Astrocyte (in vitro differentiated cells and primary cell): ENCODE data around the gene PAH. TPM values are rescaled to one million over a fixed set of nuclear protein-coding genes. Genes with fewer than 3 reads are reported as not detected.

ENCODE experiments used
- DNase-seq: peaks from one replicate; pipeline ENCODE4 v3.0.0-alpha.2; 2010; ENCODE audit warnings: low read depth
- FAIRE-seq: peaks from 2 replicates; lab custom pipeline; 2011; peaks lifted over from hg19 to GRCh38; lab: Jason Lieb, UNC
- H2AFZ ChIP-seq: 2 replicates; pipeline ENCODE4 v1.6.0; 2012; ENCODE audit warnings: low read depth, low read length, inconsistent platforms
- H3K27ac ChIP-seq: 2 replicates; pipeline ENCODE4 v1.5.1; 2011; ENCODE audit warnings: low read depth, low read length, inconsistent platforms
- H3K27me3 ChIP-seq: 2 replicates; pipeline ENCODE4 v1.6.0; 2011; ENCODE audit warnings: low read length, inconsistent platforms; ENCODE audit not compliant: insufficient read depth
- H3K36me3 ChIP-seq: 2 replicates; pipeline ENCODE4 v1.5.1; 2011; ENCODE audit warnings: low read length, inconsistent platforms; ENCODE audit not compliant: insufficient read depth
- H3K4me1 ChIP-seq: 2 replicates; pipeline ENCODE4 v1.5.1; 2011; ENCODE audit warnings: low read length, inconsistent platforms; ENCODE audit not compliant: insufficient read depth
- H3K4me2 ChIP-seq: 2 replicates; pipeline ENCODE4 v1.6.0; 2012; ENCODE audit warnings: low read length, inconsistent platforms
- H3K4me3 ChIP-seq: 2 replicates; pipeline ENCODE4 v1.5.1; 2011; ENCODE audit warnings: low read depth, mild to moderate bottlenecking, low read length, inconsistent platforms; ENCODE audit not compliant: insufficient read depth
- H3K79me2 ChIP-seq: 2 replicates; pipeline ENCODE4 v1.6.0; 2012; ENCODE audit warnings: mild to moderate bottlenecking, low read length, inconsistent platforms; ENCODE audit not compliant: insufficient read depth
- H3K9ac ChIP-seq: 2 replicates; pipeline ENCODE4 v1.6.0; 2012; ENCODE audit warnings: mild to moderate bottlenecking, low read length, inconsistent platforms
- H3K9me3 ChIP-seq: 2 replicates; pipeline ENCODE4 v1.5.1; 2012; ENCODE audit warnings: low read depth, mild to moderate bottlenecking, low read length, inconsistent platforms; ENCODE audit not compliant: insufficient read depth
- H4K20me1 ChIP-seq: 2 replicates; pipeline ENCODE4 v1.6.0; 2012; ENCODE audit warnings: low read length, inconsistent platforms; ENCODE audit not compliant: insufficient read depth
- H3K27ac Mint-ChIP-seq: one replicate; pipeline ENCODE4 v1.8.0; 2021; ENCODE audit warnings: mild to moderate bottlenecking, mixed read lengths; ENCODE audit not compliant: unreplicated experiment
- H3K27me3 Mint-ChIP-seq: one replicate; pipeline ENCODE4 v1.8.0; 2021; ENCODE audit warnings: low read depth, mixed read lengths; ENCODE audit not compliant: unreplicated experiment
- H3K36me3 Mint-ChIP-seq: one replicate; pipeline ENCODE4 v1.8.0; 2021; ENCODE audit warnings: low read depth, mixed read lengths; ENCODE audit not compliant: unreplicated experiment
- H3K4me1 Mint-ChIP-seq: one replicate; pipeline ENCODE4 v1.8.0; 2021; ENCODE audit warnings: low read depth, mixed read lengths; ENCODE audit not compliant: unreplicated experiment
- H3K4me3 Mint-ChIP-seq: one replicate; pipeline ENCODE4 v1.8.0; 2021; ENCODE audit warnings: mild to moderate bottlenecking, moderate library complexity, mixed read lengths; ENCODE audit not compliant: unreplicated experiment
- H3K9me3 Mint-ChIP-seq: one replicate; pipeline ENCODE4 v1.8.0; 2021; ENCODE audit warnings: mild to moderate bottlenecking, mixed read lengths; ENCODE audit not compliant: unreplicated experiment
- CTCF ChIP-seq: IDR thresholded peaks from 2 replicates; pipeline ENCODE4 v1.5.1; 2011; ENCODE audit warnings: low read depth, mild to moderate bottlenecking, inconsistent platforms, low read length, moderate library complexity; ENCODE audit not compliant: insufficient read depth
- EZH2 ChIP-seq: IDR thresholded peaks from 2 replicates; pipeline ENCODE4 v1.6.1; 2012; ENCODE audit warnings: mild to moderate bottlenecking, low read length, inconsistent platforms; ENCODE audit not compliant: insufficient read depth
- total RNA-seq: library from RNA; stranded (reverse); gene quantifications from 2 replicates; pipeline ENCODE4 v1.2.1, GENCODE V29; 2021

The PAH gene
- total RNA-seq, 1 donor from 2014 or later = not detected

- H3K4me1 Mint-ChIP-seq = no peaks in the 10 kb centered on the region
- H3K4me2 ChIP-seq = no peak overlapping the region
Observed at GRCh38 chr12:102903337-102904007, 13.6 kb downstream of the PAH start.

DNA sequence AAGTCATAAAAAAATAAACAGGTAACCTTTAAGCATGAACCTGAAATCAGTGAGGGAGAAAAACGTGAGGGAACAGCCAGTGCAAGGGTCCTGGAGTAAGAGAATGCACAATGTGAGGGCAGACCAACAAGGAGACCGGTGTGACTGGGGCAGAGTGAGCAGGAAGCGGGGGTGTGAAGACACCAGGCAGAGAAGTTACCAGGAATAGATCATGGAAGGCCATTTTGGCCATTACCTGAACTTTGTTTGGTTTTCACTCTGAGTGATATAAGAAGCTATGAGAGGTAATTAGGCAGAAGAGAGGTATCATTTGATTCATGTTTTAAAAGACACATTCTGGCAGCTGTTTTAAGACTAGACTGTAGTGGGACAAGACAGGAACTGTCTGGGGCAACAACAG is 15.0 kb downstream of the PAH start:
- Mint-ChIP-seq H3K4me3 (no peak overlapping the region), H3K27me3 (peaks cover 4% of the 10 kb centered on the region), H3K36me3 (no peaks in the 10 kb centered on the region), H3K9me3 (no peaks in the 10 kb centered on the region), H3K4me1 (no peaks in the 10 kb centered on the region), H3K27ac (no peak overlapping the region)
- Histone ChIP-seq H3K27ac (no peak overlapping the region), H2AFZ (no peak overlapping the region), H3K9ac (no peak overlapping the region), H3K9me3 (no peaks in the 10 kb centered on the region), H3K27me3 (no peaks in the 10 kb centered on the region), H3K79me2 (no peaks in the 10 kb centered on the region), H3K4me2 (no peak overlapping the region), H3K4me3 (no peak overlapping the region), H3K36me3 (no peaks in the 10 kb centered on the region), H3K4me1 (no peaks in the 10 kb centered on the region), H4K20me1 (no peaks in the 10 kb centered on the region)
- TF ChIP-seq EZH2 = no peak
- TF ChIP-seq CTCF = no peak
- DNase-seq (no peak), FAIRE-seq (no peak)

More at GRCh38 chr12:102903337-102904007, 13.6 kb downstream of the PAH start:
- Histone ChIP-seq H3K4me1 (no peaks in the 10 kb centered on the region), H3K9me3 (no peaks in the 10 kb centered on the region), H2AFZ (no peak overlapping the region), H3K9ac (no peak overlapping the region), H3K27me3 (no peaks in the 10 kb centered on the region), H3K79me2 (no peaks in the 10 kb centered on the region), H3K36me3 (no peaks in the 10 kb centered on the region), H4K20me1 (no peaks in the 10 kb centered on the region), H3K27ac (no peak overlapping the region), H3K4me3 (no peak overlapping the region)
- Mint-ChIP-seq H3K27ac (no peak overlapping the region), H3K27me3 (peaks cover 7% of the 10 kb centered on the region), H3K36me3 (no peaks in the 10 kb centered on the region), H3K4me3 (no peak overlapping the region), H3K9me3 (no peaks in the 10 kb centered on the region)
- FAIRE-seq = no peak
- TF ChIP-seq EZH2 = no peak
- TF ChIP-seq CTCF = no peak
- no peak for DNase-seq

DNA sequence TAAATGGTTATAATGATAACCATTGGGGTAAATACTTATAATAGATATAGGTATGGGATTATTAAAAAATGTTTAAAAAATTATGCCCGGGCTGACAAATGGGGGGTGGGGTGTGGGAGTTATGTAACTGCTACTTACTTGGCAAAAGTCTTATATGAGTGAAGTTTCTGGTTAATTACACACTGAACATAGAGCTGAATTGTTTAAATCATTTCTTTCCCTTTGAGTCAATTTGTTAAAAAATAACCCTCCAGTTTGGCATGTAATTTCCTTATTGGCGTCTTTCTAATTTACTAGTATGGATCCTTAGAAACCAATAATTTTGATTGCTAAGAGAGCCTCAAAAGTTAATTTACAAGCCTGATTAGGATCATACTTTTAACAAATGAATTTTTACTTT is 16.7 kb downstream of the PAH start:
- FAIRE-seq = no peak
- no peaks in the 10 kb centered on the region for H3K4me1 ChIP-seq
- no peaks in the 10 kb centered on the region for H3K27me3 ChIP-seq
- no peak for DNase-seq
- no peaks in the 10 kb centered on the region for H3K36me3 ChIP-seq
- no peak overlapping the region for H3K4me2 ChIP-seq
- no peak overlapping the region for H2AFZ ChIP-seq
- H3K9me3 Mint-ChIP-seq = no peaks in the 10 kb centered on the region
- H3K79me2 ChIP-seq = no peaks in the 10 kb centered on the region
- no peak overlapping the region for H3K9ac ChIP-seq
- peaks cover 4% of the 10 kb centered on the region for H3K27me3 Mint-ChIP-seq
- H3K27ac ChIP-seq = no peak overlapping the region
- TF ChIP-seq EZH2 = no peak
- no peak for TF ChIP-seq CTCF
- no peaks in the 10 kb centered on the region for H3K36me3 Mint-ChIP-seq
- H3K4me3 Mint-ChIP-seq = no peak overlapping the region
- no peaks in the 10 kb centered on the region for H3K9me3 ChIP-seq
- H3K4me3 ChIP-seq = no peak overlapping the region
- H3K27ac Mint-ChIP-seq = no peak overlapping the region
- H4K20me1 ChIP-seq = no peaks in the 10 kb centered on the region
- no peaks in the 10 kb centered on the region for H3K4me1 Mint-ChIP-seq
